ENCODE results near the gene NUP62. TPM values are rescaled to one million over a fixed set of nuclear protein-coding genes. Genes with fewer than 3 reads are reported as not detected.

NUP62 gene
- 33.4 TPM for polyA plus RNA-seq (2013, experiment 1 of 2)
- 30.8 TPM for polyA plus RNA-seq (2013, experiment 2 of 2)

- Histone ChIP-seq H3K27me3 (ENCODE audit: control insufficient read depth in 1 of 2, insufficient read depth in 1 of 2, low read length in 2 of 2) (no peaks in the 10 kb centered on the region), H4K8ac (ENCODE audit: low read length) (peak within 1 kb of the TSS; percentile 99), H3K27ac (ENCODE audit: low read length, poor library complexity, severe bottlenecking) (peak within 1 kb of the TSS; percentile 84), H2BK120ac (ENCODE audit: low read depth, low read length) (peak within 1 kb of the TSS; percentile 64), H3K14ac (ENCODE audit: low read length in 2 of 2) (peak within 1 kb of the TSS in 1 of 2 experiments; percentile 96), H3K4ac (ENCODE audit: low read depth in 1 of 2, low read length in 2 of 2) (peak within 1 kb of the TSS; percentile 87 to 96), H3K4me3 (ENCODE audit: insufficient read depth in 1 of 2, low read depth in 1 of 2, low read length in 2 of 2) (peak within 1 kb of the TSS; percentile 82 to 98), H3K4me2 (ENCODE audit: low read length, poor library complexity, severe bottlenecking) (peak within 1 kb of the TSS; percentile 90), H3K79me1 (replicated peaks; ENCODE audit: low read length, poor library complexity, severe bottlenecking) (peaks cover 21% of the 10 kb centered on the region), H4K91ac (ENCODE audit: low read length) (peak within 1 kb of the TSS; percentile 97), H3K18ac (ENCODE audit: low read depth in 1 of 2, low read length in 2 of 2) (peak within 1 kb of the TSS; percentile 96 to 97), H3K4me1 (ENCODE audit: control insufficient read depth, insufficient read depth, low read depth, low read length) (peaks cover 16% of the 10 kb centered on the region), H2BK15ac (ENCODE audit: low read depth, poor library complexity, severe bottlenecking) (no peak within 1 kb of the TSS), H3K36me3 (ENCODE audit: control insufficient read depth in 1 of 2, insufficient read depth in 2 of 2, low read depth in 1 of 2, low read length in 2 of 2) (peaks cover 43 to 45% of the 10 kb centered on the region in 2 experiments), H3K23ac (ENCODE audit: low read length in 2 of 2) (peak within 1 kb of the TSS in 1 of 2 experiments; percentile 57), H2AK5ac (ENCODE audit: low read length, severe bottlenecking) (peak within 1 kb of the TSS; percentile 58), H2BK5ac (ENCODE audit: low read depth, low read length, poor library complexity, severe bottlenecking) (peak within 1 kb of the TSS; percentile 97), H3K9ac (ENCODE audit: low read length) (peak within 1 kb of the TSS; percentile 97), H3K9me3 (ENCODE audit: control insufficient read depth, low read length) (no peaks in the 10 kb centered on the region), H2AFZ (ENCODE audit: low read depth, low read length) (peak within 1 kb of the TSS; percentile 59), H2BK12ac (ENCODE audit: low read length in 2 of 2) (peak within 1 kb of the TSS in 1 of 2 experiments; percentile 45)
- DNase-seq = peak; percentile 87
- 1% methylated on average over 47 of the region's 48 CpGs for WGBS
Measured at GRCh38 chr19:49929121-49929610, at the start of gene NUP62, which contains the start of gene ATF5. Gene NUP62 (minus strand): TSS chr19:49929504. CDS start chr19:49909807, 19,697 bp downstream. Gene ATF5 (plus strand): TSS chr19:49929205. CDS start chr19:49930851, 1,646 bp downstream.

GRCh38 chr19:49978324-49978723, 49.0 kb upstream of the NUP62 start:
- H3K18ac ChIP-seq (ENCODE audit: low read depth in 1 of 2, low read length in 2 of 2) = no peak overlapping the region
- H3K79me1 ChIP-seq (replicated peaks; ENCODE audit: low read length, poor library complexity, severe bottlenecking) = no peaks in the 10 kb centered on the region
- no peak overlapping the region for H2BK5ac ChIP-seq (ENCODE audit: low read depth, low read length, poor library complexity, severe bottlenecking)
- no peaks in the 10 kb centered on the region for H3K9me3 ChIP-seq (ENCODE audit: control insufficient read depth, low read length)
- H3K36me3 ChIP-seq (ENCODE audit: control insufficient read depth in 1 of 2, insufficient read depth in 2 of 2, low read depth in 1 of 2, low read length in 2 of 2) = peaks cover 26 to 55% of the 10 kb centered on the region in 2 experiments
- DNase-seq = no peak
- no peak overlapping the region for H3K4ac ChIP-seq (ENCODE audit: low read depth in 1 of 2, low read length in 2 of 2)
- WGBS = 89% methylated on average over 11 of the region's 11 CpGs
- no peak overlapping the region for H3K4me3 ChIP-seq (ENCODE audit: insufficient read depth in 1 of 2, low read depth in 1 of 2, low read length in 2 of 2)
- H3K4me1 ChIP-seq (ENCODE audit: control insufficient read depth, insufficient read depth, low read depth, low read length) = no peaks in the 10 kb centered on the region
- no peaks in the 10 kb centered on the region for H3K27me3 ChIP-seq (ENCODE audit: control insufficient read depth in 1 of 2, insufficient read depth in 1 of 2, low read length in 2 of 2)
- H2BK15ac ChIP-seq (ENCODE audit: low read depth, poor library complexity, severe bottlenecking) = no peak overlapping the region
- H2AK5ac ChIP-seq (ENCODE audit: low read length, severe bottlenecking) = no peak overlapping the region
- H3K4me2 ChIP-seq (ENCODE audit: low read length, poor library complexity, severe bottlenecking) = no peak overlapping the region
- H3K27ac ChIP-seq (ENCODE audit: low read length, poor library complexity, severe bottlenecking) = no peak overlapping the region
- H4K8ac ChIP-seq (ENCODE audit: low read length) = no peak overlapping the region
- no peak overlapping the region for H2BK12ac ChIP-seq (ENCODE audit: low read length in 2 of 2)
- no peak overlapping the region for H2AFZ ChIP-seq (ENCODE audit: low read depth, low read length)
- no peak overlapping the region for H3K9ac ChIP-seq (ENCODE audit: low read length)
- H4K91ac ChIP-seq (ENCODE audit: low read length) = no peak overlapping the region
- H3K23ac ChIP-seq (ENCODE audit: low read length in 2 of 2) = no peak overlapping the region
- H2BK120ac ChIP-seq (ENCODE audit: low read depth, low read length) = no peak overlapping the region
- no peak overlapping the region for H3K14ac ChIP-seq (ENCODE audit: low read length in 2 of 2)

GRCh38 chr19:49977881-49978280, 48.6 kb upstream of the NUP62 start:
- Histone ChIP-seq H3K14ac (ENCODE audit: low read length in 2 of 2) (no peak overlapping the region), H3K9ac (ENCODE audit: low read length) (no peak overlapping the region), H3K4me3 (ENCODE audit: insufficient read depth in 1 of 2, low read depth in 1 of 2, low read length in 2 of 2) (no peak overlapping the region), H2BK15ac (ENCODE audit: low read depth, poor library complexity, severe bottlenecking) (no peak overlapping the region), H2BK120ac (ENCODE audit: low read depth, low read length) (no peak overlapping the region), H2AK5ac (ENCODE audit: low read length, severe bottlenecking) (no peak overlapping the region), H3K23ac (ENCODE audit: low read length in 2 of 2) (no peak overlapping the region), H3K18ac (ENCODE audit: low read depth in 1 of 2, low read length in 2 of 2) (no peak overlapping the region), H2BK5ac (ENCODE audit: low read depth, low read length, poor library complexity, severe bottlenecking) (no peak overlapping the region), H3K4me1 (ENCODE audit: control insufficient read depth, insufficient read depth, low read depth, low read length) (no peaks in the 10 kb centered on the region), H4K91ac (ENCODE audit: low read length) (no peak overlapping the region), H2BK12ac (ENCODE audit: low read length in 2 of 2) (no peak overlapping the region), H4K8ac (ENCODE audit: low read length) (no peak overlapping the region), H3K36me3 (ENCODE audit: control insufficient read depth in 1 of 2, insufficient read depth in 2 of 2, low read depth in 1 of 2, low read length in 2 of 2) (peaks cover 23 to 55% of the 10 kb centered on the region in 2 experiments), H3K4me2 (ENCODE audit: low read length, poor library complexity, severe bottlenecking) (no peak overlapping the region), H2AFZ (ENCODE audit: low read depth, low read length) (no peak overlapping the region), H3K4ac (ENCODE audit: low read depth in 1 of 2, low read length in 2 of 2) (no peak overlapping the region), H3K9me3 (ENCODE audit: control insufficient read depth, low read length) (no peaks in the 10 kb centered on the region), H3K27ac (ENCODE audit: low read length, poor library complexity, severe bottlenecking) (no peak overlapping the region), H3K79me1 (replicated peaks; ENCODE audit: low read length, poor library complexity, severe bottlenecking) (no peaks in the 10 kb centered on the region), H3K27me3 (ENCODE audit: control insufficient read depth in 1 of 2, insufficient read depth in 1 of 2, low read length in 2 of 2) (peaks cover under 1% of the 10 kb centered on the region in 2 experiments)
- WGBS = 92% methylated on average over 18 of the region's 18 CpGs
- DNase-seq = no peak

- Histone ChIP-seq H3K23ac (ENCODE audit: low read length in 2 of 2) (no peak overlapping the region), H3K79me1 (replicated peaks; ENCODE audit: low read length, poor library complexity, severe bottlenecking) (no peaks in the 10 kb centered on the region), H3K14ac (ENCODE audit: low read length in 2 of 2) (no peak overlapping the region), H3K4me1 (ENCODE audit: control insufficient read depth, insufficient read depth, low read depth, low read length) (no peaks in the 10 kb centered on the region), H3K18ac (ENCODE audit: low read depth in 1 of 2, low read length in 2 of 2) (no peak overlapping the region), H2AFZ (ENCODE audit: low read depth, low read length) (no peak overlapping the region), H4K8ac (ENCODE audit: low read length) (no peak overlapping the region), H2BK120ac (ENCODE audit: low read depth, low read length) (no peak overlapping the region), H3K4ac (ENCODE audit: low read depth in 1 of 2, low read length in 2 of 2) (no peak overlapping the region), H3K4me2 (ENCODE audit: low read length, poor library complexity, severe bottlenecking) (no peak overlapping the region), H3K9ac (ENCODE audit: low read length) (no peak overlapping the region), H3K36me3 (ENCODE audit: control insufficient read depth in 1 of 2, insufficient read depth in 2 of 2, low read depth in 1 of 2, low read length in 2 of 2) (peaks cover 23 to 51% of the 10 kb centered on the region in 2 experiments), H3K4me3 (ENCODE audit: insufficient read depth in 1 of 2, low read depth in 1 of 2, low read length in 2 of 2) (no peak overlapping the region), H2BK15ac (ENCODE audit: low read depth, poor library complexity, severe bottlenecking) (no peak overlapping the region), H3K27ac (ENCODE audit: low read length, poor library complexity, severe bottlenecking) (no peak overlapping the region), H2BK5ac (ENCODE audit: low read depth, low read length, poor library complexity, severe bottlenecking) (no peak overlapping the region), H2BK12ac (ENCODE audit: low read length in 2 of 2) (no peak overlapping the region), H2AK5ac (ENCODE audit: low read length, severe bottlenecking) (no peak overlapping the region), H3K27me3 (ENCODE audit: control insufficient read depth in 1 of 2, insufficient read depth in 1 of 2, low read length in 2 of 2) (peaks cover 5 to 8% of the 10 kb centered on the region in 2 experiments), H3K9me3 (ENCODE audit: control insufficient read depth, low read length) (no peaks in the 10 kb centered on the region), H4K91ac (ENCODE audit: low read length) (no peak overlapping the region)
- 93% methylated on average over 13 of the region's 13 CpGs for WGBS
- DNase-seq = no peak
Measured at GRCh38 chr19:49977076-49977475, 47.8 kb upstream of the NUP62 start.

All from mesenchymal stem cell (in vitro differentiated cells and primary cell).